DOHH2 (cell line): ENCODE results near the gene TTLL7.

Source experiments
- H3F3A ChIP-seq: fragments of 200-600 bp; sonication (generic), shearing (Covaris generic); 2 replicates; pipeline ENCODE4 v1.6.0; 2016; ENCODE audit warnings: antibody characterized with exemption, mild to moderate bottlenecking; ENCODE audit not compliant: control insufficient read depth, insufficient read depth
- H3K27ac ChIP-seq: fragments of 200-600 bp; sonication (generic); 2 replicates; pipeline ENCODE4 v1.5.1; 2014; ENCODE audit warnings: low read depth, mild to moderate bottlenecking, low read length, moderate library complexity
- H3K27me3 ChIP-seq: fragments of 200-600 bp; sonication (generic); 2 replicates; pipeline ENCODE4 v1.6.1; 2014; ENCODE audit warnings: mild to moderate bottlenecking, low read length, mixed read lengths; ENCODE audit not compliant: control insufficient read depth
- H3K36me3 ChIP-seq: fragments of 200-600 bp; sonication (generic); 2 replicates; pipeline ENCODE4 v1.6.1; 2014; ENCODE audit warnings: mild to moderate bottlenecking, low read length, moderate library complexity, mixed read lengths; ENCODE audit not compliant: control insufficient read depth
- H3K4me1 ChIP-seq: fragments of 200-600 bp; sonication (generic); 2 replicates; pipeline ENCODE4 v1.6.1; 2014; ENCODE audit warnings: mild to moderate bottlenecking, low read length, mixed read lengths; ENCODE audit not compliant: control insufficient read depth
- H3K4me2 ChIP-seq: fragments of 200-600 bp; sonication (generic); 2 replicates; pipeline ENCODE4 v1.6.0; 2014; ENCODE audit warnings: mild to moderate bottlenecking, low read length, moderate library complexity
- H3K4me3 ChIP-seq: fragments of 200-600 bp; sonication (generic); 2 replicates; pipeline ENCODE4 v1.5.1; 2014; ENCODE audit warnings: mild to moderate bottlenecking, low read length, mixed read lengths
- H3K79me2 ChIP-seq: fragments of 200-600 bp; sonication (generic); 2 replicates; pipeline ENCODE4 v1.6.1; 2014; ENCODE audit warnings: mild to moderate bottlenecking, low read length, mixed read lengths; ENCODE audit not compliant: control insufficient read depth
- H3K9me2 ChIP-seq: fragments of 200-600 bp; sonication (generic); replicated peaks from 2 replicates; pipeline ENCODE4 v1.6.1; 2014; ENCODE audit warnings: mild to moderate bottlenecking, low read length, mixed read lengths; ENCODE audit not compliant: control insufficient read depth
- H3K9me3 ChIP-seq: fragments of 200-600 bp; sonication (generic); 2 replicates; pipeline ENCODE4 v1.6.1; 2014; ENCODE audit warnings: antibody characterized with exemption, low read length, mixed read lengths; ENCODE audit not compliant: control insufficient read depth, insufficient read depth
- H4K20me1 ChIP-seq: fragments of 200-600 bp; sonication (generic); 2 replicates; pipeline ENCODE4 v1.6.0; 2014; ENCODE audit warnings: low read depth, mild to moderate bottlenecking, antibody characterized with exemption, low read length, moderate library complexity; ENCODE audit not compliant: control insufficient read depth, insufficient read depth
- CTCF ChIP-seq: fragments of 200-600 bp; sonication (generic); IDR thresholded peaks from one replicate; pipeline ENCODE4 v1.5.1; 2014; ENCODE audit warnings: antibody characterized with exemption, mild to moderate bottlenecking, low read depth, low read length; ENCODE audit not compliant: poor library complexity, severe bottlenecking
- EZH2phosphoT487 ChIP-seq: fragments of 200-600 bp; sonication (generic); IDR thresholded peaks from 2 replicates; pipeline ENCODE4 v1.6.1; 2017; ENCODE audit warnings: borderline replicate concordance, mild to moderate bottlenecking, antibody characterized with exemption, low read length, moderate library complexity, mixed read lengths

Gene TTLL7

GRCh38 chr1:83964153-83964552 lies 34.8 kb downstream of the TTLL7 start:
- Histone ChIP-seq H3K79me2 (no peaks in the 10 kb centered on the region), H3K36me3 (no peaks in the 10 kb centered on the region), H4K20me1 (no peaks in the 10 kb centered on the region)

GRCh38 chr1:83961571-83962295 lies 37.2 kb downstream of the TTLL7 start:
- no peaks in the 10 kb centered on the region for H3K4me1 ChIP-seq
- no peak overlapping the region for H3K4me3 ChIP-seq
- no peaks in the 10 kb centered on the region for H3F3A ChIP-seq
- no peaks in the 10 kb centered on the region for H3K27me3 ChIP-seq
- no peaks in the 10 kb centered on the region for H3K36me3 ChIP-seq
- no peaks in the 10 kb centered on the region for H4K20me1 ChIP-seq
- no peaks in the 10 kb centered on the region for H3K9me2 ChIP-seq
- H3K79me2 ChIP-seq = no peaks in the 10 kb centered on the region
- no peaks in the 10 kb centered on the region for H3K9me3 ChIP-seq
- H3K27ac ChIP-seq = no peak overlapping the region
- H3K4me2 ChIP-seq = no peak overlapping the region
- no peak for TF ChIP-seq CTCF
- TF ChIP-seq EZH2phosphoT487 = no peak

More at GRCh38 chr1:83964153-83964552, 34.8 kb downstream of the TTLL7 start:
- no peak overlapping the region for H3K4me3 ChIP-seq
- no peaks in the 10 kb centered on the region for H3K9me2 ChIP-seq
- TF ChIP-seq CTCF (no peak), EZH2phosphoT487 (no peak)
- peaks cover 3% of the 10 kb centered on the region; the same call in 1 of the 2 replicates for H3K27me3 ChIP-seq
- no peak overlapping the region for H3K4me2 ChIP-seq
- H3K4me1 ChIP-seq = no peaks in the 10 kb centered on the region
- no peaks in the 10 kb centered on the region for H3K9me3 ChIP-seq
- no peak overlapping the region for H3K27ac ChIP-seq
- no peaks in the 10 kb centered on the region for H3F3A ChIP-seq

- H3K4me2 ChIP-seq = no peak overlapping the region
- no peaks in the 10 kb centered on the region for H3K4me1 ChIP-seq
- H3K4me3 ChIP-seq = no peak overlapping the region
- H3K9me3 ChIP-seq = no peaks in the 10 kb centered on the region
- H3K27ac ChIP-seq = no peak overlapping the region
- TF ChIP-seq EZH2phosphoT487 = no peak
- TF ChIP-seq CTCF = no peak
- H3K27me3 ChIP-seq = no peaks in the 10 kb centered on the region
- H3F3A ChIP-seq = no peaks in the 10 kb centered on the region
- no peaks in the 10 kb centered on the region for H3K36me3 ChIP-seq
- H3K79me2 ChIP-seq = no peaks in the 10 kb centered on the region
- no peaks in the 10 kb centered on the region for H3K9me2 ChIP-seq
- no peaks in the 10 kb centered on the region for H4K20me1 ChIP-seq
Measured at GRCh38 chr1:83960669-83961277, 38.2 kb downstream of the TTLL7 start.
